HL-60 (cell line): ENCODE data around the gene PPP1R3E.

Source experiments
- GABPA ChIP-seq: IDR thresholded peaks from 2 replicates; pipeline ENCODE4 v1.6.1; 2012; ENCODE audit warnings: low read depth
- POLR2AphosphoS5 ChIP-seq: IDR thresholded peaks from 2 replicates; pipeline ENCODE4 v1.6.1; 2012; ENCODE audit warnings: low read depth
- SPI1 ChIP-seq: IDR thresholded peaks from 2 replicates; pipeline ENCODE4 v1.6.1; 2012; ENCODE audit warnings: low read depth, mild to moderate bottlenecking, borderline replicate concordance
- TF ChIP-seq, protein P1 (sequence below): IDR thresholded peaks from one replicate; pipeline ENCODE4 v1.5.1; 2011; ENCODE audit warnings: low read length, control low read depth, inconsistent platforms; ENCODE audit not compliant: insufficient read depth

DNA sequence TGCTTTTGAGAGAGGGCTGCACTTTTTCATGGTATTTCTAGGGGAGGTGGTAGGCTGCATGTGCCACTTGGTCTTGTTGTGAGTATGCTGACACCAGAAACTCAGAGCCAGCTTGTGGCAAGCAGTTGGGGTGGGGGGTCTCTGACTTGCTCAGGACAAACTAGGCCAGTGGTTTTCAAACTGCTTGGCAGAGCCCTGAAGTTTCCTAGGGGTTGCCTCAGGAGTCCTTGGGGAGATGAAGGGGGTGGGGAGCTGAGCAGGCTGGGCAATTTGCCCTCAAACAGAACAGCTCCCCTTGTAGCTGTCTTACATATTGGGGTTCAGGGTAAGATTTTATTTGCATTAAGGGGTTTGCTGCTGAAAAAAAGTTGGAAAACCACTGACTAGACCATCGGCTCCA, 7.9 kb upstream of the PPP1R3E start:
- TF ChIP-seq, protein P1, sequence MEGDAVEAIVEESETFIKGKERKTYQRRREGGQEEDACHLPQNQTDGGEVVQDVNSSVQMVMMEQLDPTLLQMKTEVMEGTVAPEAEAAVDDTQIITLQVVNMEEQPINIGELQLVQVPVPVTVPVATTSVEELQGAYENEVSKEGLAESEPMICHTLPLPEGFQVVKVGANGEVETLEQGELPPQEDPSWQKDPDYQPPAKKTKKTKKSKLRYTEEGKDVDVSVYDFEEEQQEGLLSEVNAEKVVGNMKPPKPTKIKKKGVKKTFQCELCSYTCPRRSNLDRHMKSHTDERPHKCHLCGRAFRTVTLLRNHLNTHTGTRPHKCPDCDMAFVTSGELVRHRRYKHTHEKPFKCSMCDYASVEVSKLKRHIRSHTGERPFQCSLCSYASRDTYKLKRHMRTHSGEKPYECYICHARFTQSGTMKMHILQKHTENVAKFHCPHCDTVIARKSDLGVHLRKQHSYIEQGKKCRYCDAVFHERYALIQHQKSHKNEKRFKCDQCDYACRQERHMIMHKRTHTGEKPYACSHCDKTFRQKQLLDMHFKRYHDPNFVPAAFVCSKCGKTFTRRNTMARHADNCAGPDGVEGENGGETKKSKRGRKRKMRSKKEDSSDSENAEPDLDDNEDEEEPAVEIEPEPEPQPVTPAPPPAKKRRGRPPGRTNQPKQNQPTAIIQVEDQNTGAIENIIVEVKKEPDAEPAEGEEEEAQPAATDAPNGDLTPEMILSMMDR = no peak
- TF ChIP-seq SPI1 (no peak), POLR2AphosphoS5 (no peak), GABPA (no peak)
